ENCODE results near the gene EFTUD2.

- TF ChIP-seq CTCF (IDR thresholded peaks at IDR 0.05 in 8 of 11, conservative IDR thresholded peaks at IDR 0.05 in 3 of 11) (no peak), POLR2AphosphoS5 (IDR thresholded peaks at IDR 0.05) (no peak), POLR2A (IDR thresholded peaks at IDR 0.05) (no peak)
Measured at GRCh38 chr17:44830359-44831288, 68.6 kb downstream of the EFTUD2 start.
